Measurements from ENCODE around the gene TAX1BP3.

Gene TAX1BP3

GRCh38 chr17:3669085-3669347 lies 638 bp upstream of the TAX1BP3 start:
- Histone ChIP-seq H3K4me3 (ENCODE audit: low read length, poor library complexity, severe bottlenecking) (peak overlapping the region; percentile 92), H3K4me1 (ENCODE audit: insufficient read depth, low read length, poor library complexity, severe bottlenecking) (peaks cover 13% of the 10 kb centered on the region), H3K9me3 (ENCODE audit: insufficient read depth, low read depth, low read length) (no peaks in the 10 kb centered on the region), H4K20me1 (ENCODE audit: insufficient read depth, low read length, poor library complexity, severe bottlenecking) (peaks cover 16% of the 10 kb centered on the region), H3K79me2 (ENCODE audit: insufficient read depth, low read length) (peaks cover 25% of the 10 kb centered on the region), H3K4me2 (ENCODE audit: low read depth, low read length, poor library complexity, severe bottlenecking) (peak overlapping the region; percentile 89), H3F3A (ENCODE audit: low read depth) (no peaks in the 10 kb centered on the region), H3K9ac (ENCODE audit: low read depth, low read length, poor library complexity, severe bottlenecking) (peak overlapping the region; percentile 92), H2AFZ (ENCODE audit: low read length) (peak overlapping the region; percentile 71), H3K36me3 (ENCODE audit: insufficient read depth, low read length) (no peaks in the 10 kb centered on the region), H3K27me3 (ENCODE audit: insufficient read depth, low read length, poor library complexity, severe bottlenecking) (no peaks in the 10 kb centered on the region), H3K9me2 (replicated peaks; ENCODE audit: low read depth, low read length) (no peaks in the 10 kb centered on the region)
- TF ChIP-seq CTCF (conservative IDR thresholded peaks at IDR 0.05; ENCODE audit: low read length) (no peak), EZH2phosphoT487 (IDR thresholded peaks at IDR 0.05; ENCODE audit: borderline replicate concordance) (no peak)

- H3K9me2 ChIP-seq (replicated peaks; ENCODE audit: low read depth, low read length) = no peaks in the 10 kb centered on the region
Measured at GRCh38 chr17:3667366-3668278, 756 bp downstream of the TAX1BP3 start.

GRCh38 chr17:3666516-3666915 lies 1.9 kb downstream of the TAX1BP3 start:
- no peak overlapping the region for H3K4me3 ChIP-seq (ENCODE audit: low read length, poor library complexity, severe bottlenecking)

More at GRCh38 chr17:3667366-3668278, 756 bp downstream of the TAX1BP3 start:
- no peaks in the 10 kb centered on the region for H3K9me3 ChIP-seq (ENCODE audit: insufficient read depth, low read depth, low read length)
- H3K79me2 ChIP-seq (ENCODE audit: insufficient read depth, low read length) = peaks cover 25% of the 10 kb centered on the region
- no peaks in the 10 kb centered on the region for H3K27me3 ChIP-seq (ENCODE audit: insufficient read depth, low read length, poor library complexity, severe bottlenecking)
- H4K20me1 ChIP-seq (ENCODE audit: insufficient read depth, low read length, poor library complexity, severe bottlenecking) = peaks cover 16% of the 10 kb centered on the region
- peak overlapping the region; percentile 98 for H3K4me2 ChIP-seq (ENCODE audit: low read depth, low read length, poor library complexity, severe bottlenecking)
- H3F3A ChIP-seq (ENCODE audit: low read depth) = no peaks in the 10 kb centered on the region
- H3K9ac ChIP-seq (ENCODE audit: low read depth, low read length, poor library complexity, severe bottlenecking) = peak overlapping the region; percentile 83
- TF ChIP-seq EZH2phosphoT487 (IDR thresholded peaks at IDR 0.05; ENCODE audit: borderline replicate concordance) = no peak
- H2AFZ ChIP-seq (ENCODE audit: low read length) = peak overlapping the region; percentile 73
- H3K36me3 ChIP-seq (ENCODE audit: insufficient read depth, low read length) = no peaks in the 10 kb centered on the region
- peak overlapping the region; percentile 92 for H3K4me3 ChIP-seq (ENCODE audit: low read length, poor library complexity, severe bottlenecking)
- peaks cover 13% of the 10 kb centered on the region for H3K4me1 ChIP-seq (ENCODE audit: insufficient read depth, low read length, poor library complexity, severe bottlenecking)

More at GRCh38 chr17:3666516-3666915, 1.9 kb downstream of the TAX1BP3 start:
- Histone ChIP-seq H4K20me1 (ENCODE audit: insufficient read depth, low read length, poor library complexity, severe bottlenecking) (peaks cover 16% of the 10 kb centered on the region), H3K36me3 (ENCODE audit: insufficient read depth, low read length) (no peaks in the 10 kb centered on the region), H3K9me3 (ENCODE audit: insufficient read depth, low read depth, low read length) (no peaks in the 10 kb centered on the region), H3F3A (ENCODE audit: low read depth) (no peaks in the 10 kb centered on the region), H3K27me3 (ENCODE audit: insufficient read depth, low read length, poor library complexity, severe bottlenecking) (no peaks in the 10 kb centered on the region), H3K4me2 (ENCODE audit: low read depth, low read length, poor library complexity, severe bottlenecking) (no peak overlapping the region), H3K4me1 (ENCODE audit: insufficient read depth, low read length, poor library complexity, severe bottlenecking) (peaks cover 13% of the 10 kb centered on the region), H3K79me2 (ENCODE audit: insufficient read depth, low read length) (peaks cover 25% of the 10 kb centered on the region), H3K9me2 (replicated peaks; ENCODE audit: low read depth, low read length) (no peaks in the 10 kb centered on the region), H3K9ac (ENCODE audit: low read depth, low read length, poor library complexity, severe bottlenecking) (no peak overlapping the region), H2AFZ (ENCODE audit: low read length) (no peak overlapping the region)
- TF ChIP-seq EZH2phosphoT487 (IDR thresholded peaks at IDR 0.05; ENCODE audit: borderline replicate concordance) (no peak), CTCF (conservative IDR thresholded peaks at IDR 0.05; ENCODE audit: low read length) (no peak)

Data from Loucy (cell line).